ENCODE results near the gene APIP. TPM values are rescaled to one million over a fixed set of nuclear protein-coding genes. Genes with fewer than 3 reads are reported as not detected.

Gene APIP
- total RNA-seq, 1 donor from 2014 or later, result 30.7 TPM

GRCh38 chr11:34844463-34845112 is 71.6 kb downstream of the APIP start:
- Mint-ChIP-seq H3K27me3 (ENCODE audit: low read depth) (peaks cover 16% of the 10 kb centered on the region), H3K4me3 (ENCODE audit: low read depth) (no peak overlapping the region), H3K9me3 (no peaks in the 10 kb centered on the region), H3K4me1 (ENCODE audit: low read depth) (no peaks in the 10 kb centered on the region), H3K36me3 (ENCODE audit: low read depth) (no peaks in the 10 kb centered on the region), H3K27ac (no peak overlapping the region)
- intact Hi-C loops (cut with micrococcal nuclease), result no loop called here
- DNase-seq (ENCODE audit: low spot score), result no peak

- H3K36me3 Mint-ChIP-seq (ENCODE audit: low read depth), result no peaks in the 10 kb centered on the region
- H3K4me3 Mint-ChIP-seq (ENCODE audit: low read depth), result no peak overlapping the region
- no peaks in the 10 kb centered on the region for H3K4me1 Mint-ChIP-seq (ENCODE audit: low read depth)
- intact Hi-C loops (cut with micrococcal nuclease), result no loop called here
- H3K9me3 Mint-ChIP-seq, result no peaks in the 10 kb centered on the region
- peaks cover 18% of the 10 kb centered on the region for H3K27me3 Mint-ChIP-seq (ENCODE audit: low read depth)
- no peak overlapping the region for H3K27ac Mint-ChIP-seq
- DNase-seq (ENCODE audit: low spot score), result no peak
Measured at GRCh38 chr11:34843271-34843670, 72.9 kb downstream of the APIP start.

GRCh38 chr11:34840736-34841386 is 75.3 kb downstream of the APIP start:
- no peaks in the 10 kb centered on the region for H3K36me3 Mint-ChIP-seq (ENCODE audit: low read depth)
- no peak overlapping the region for H3K4me3 Mint-ChIP-seq (ENCODE audit: low read depth)
- no peaks in the 10 kb centered on the region for H3K9me3 Mint-ChIP-seq
- no peak for DNase-seq (ENCODE audit: low spot score)
- intact Hi-C loops (cut with micrococcal nuclease), result no loop called here
- no peak overlapping the region for H3K27ac Mint-ChIP-seq
- H3K27me3 Mint-ChIP-seq (ENCODE audit: low read depth), result peaks cover 25% of the 10 kb centered on the region
- H3K4me1 Mint-ChIP-seq (ENCODE audit: low read depth), result no peaks in the 10 kb centered on the region

- H3K9me3 Mint-ChIP-seq, result no peaks in the 10 kb centered on the region
- no peak overlapping the region for H3K27ac Mint-ChIP-seq
- no peak overlapping the region for H3K4me3 Mint-ChIP-seq (ENCODE audit: low read depth)
- peaks cover 25% of the 10 kb centered on the region for H3K27me3 Mint-ChIP-seq (ENCODE audit: low read depth)
- H3K4me1 Mint-ChIP-seq (ENCODE audit: low read depth), result no peaks in the 10 kb centered on the region
- H3K36me3 Mint-ChIP-seq (ENCODE audit: low read depth), result no peaks in the 10 kb centered on the region
- intact Hi-C loops (cut with micrococcal nuclease), result no loop called here
- DNase-seq (ENCODE audit: low spot score), result no peak
Measured at GRCh38 chr11:34839969-34840368, 76.2 kb downstream of the APIP start.

GRCh38 chr11:34836958-34837856 is 79.0 kb downstream of the APIP start:
- H3K27ac Mint-ChIP-seq, result no peak overlapping the region
- no peaks in the 10 kb centered on the region for H3K4me1 Mint-ChIP-seq (ENCODE audit: low read depth)
- intact Hi-C loops (cut with micrococcal nuclease), result no loop called here
- H3K4me3 Mint-ChIP-seq (ENCODE audit: low read depth), result no peak overlapping the region
- H3K27me3 Mint-ChIP-seq (ENCODE audit: low read depth), result peaks cover 29% of the 10 kb centered on the region
- no peaks in the 10 kb centered on the region for H3K36me3 Mint-ChIP-seq (ENCODE audit: low read depth)
- DNase-seq (ENCODE audit: low spot score), result no peak
- H3K9me3 Mint-ChIP-seq, result no peaks in the 10 kb centered on the region

- Mint-ChIP-seq H3K27me3 (ENCODE audit: low read depth) (peaks cover 38% of the 10 kb centered on the region), H3K4me3 (ENCODE audit: low read depth) (no peak overlapping the region), H3K4me1 (ENCODE audit: low read depth) (no peaks in the 10 kb centered on the region)
Measured at GRCh38 chr11:34833602-34834001, 82.6 kb downstream of the APIP start.

More at GRCh38 chr11:34833602-34834001, 82.6 kb downstream of the APIP start:
- Mint-ChIP-seq H3K27ac (no peak overlapping the region), H3K36me3 (ENCODE audit: low read depth) (no peaks in the 10 kb centered on the region), H3K9me3 (no peaks in the 10 kb centered on the region)
- intact Hi-C loops (cut with micrococcal nuclease), result no loop called here
- DNase-seq (ENCODE audit: low spot score), result no peak

Other genes with a start within 250 kb of the APIP start
- 29.7 and 30.6 TPM in 2 replicates for gene PDHX, start 239 bp upstream of the APIP start, total RNA-seq
- gene CD44, start 222.8 kb upstream of the APIP start, total RNA-seq, result 232 and 249 TPM in 2 replicates

Data from activated T-helper 2 cell treated with anti-CD3 and anti-CD28 coated beads, Interferon-gamma antibody, Interleukin-2, Interleukin-4, amounts not matched to agents 10 μg/mL and 5 μg/mL and 100 μg/mL, durations not matched to agents 14 hours and 24 hours and 36 hours (primary cell).